HG02973 (cell line): ENCODE results near the gene MEGF9.
"Not testable (repeated sequence)": the region's sequence is repeated elsewhere in the genome, so short reads cannot be mapped to it uniquely, and the experiment has no call there.

ENCODE experiments used
- ATAC-seq: cut with Tn5 transposase; IDR thresholded peaks from one replicate; pipeline ENCODE4 v1.9.1; 2021; ENCODE audit warnings: moderate library complexity; ENCODE audit not compliant: unreplicated experiment

MEGF9 gene

DNA sequence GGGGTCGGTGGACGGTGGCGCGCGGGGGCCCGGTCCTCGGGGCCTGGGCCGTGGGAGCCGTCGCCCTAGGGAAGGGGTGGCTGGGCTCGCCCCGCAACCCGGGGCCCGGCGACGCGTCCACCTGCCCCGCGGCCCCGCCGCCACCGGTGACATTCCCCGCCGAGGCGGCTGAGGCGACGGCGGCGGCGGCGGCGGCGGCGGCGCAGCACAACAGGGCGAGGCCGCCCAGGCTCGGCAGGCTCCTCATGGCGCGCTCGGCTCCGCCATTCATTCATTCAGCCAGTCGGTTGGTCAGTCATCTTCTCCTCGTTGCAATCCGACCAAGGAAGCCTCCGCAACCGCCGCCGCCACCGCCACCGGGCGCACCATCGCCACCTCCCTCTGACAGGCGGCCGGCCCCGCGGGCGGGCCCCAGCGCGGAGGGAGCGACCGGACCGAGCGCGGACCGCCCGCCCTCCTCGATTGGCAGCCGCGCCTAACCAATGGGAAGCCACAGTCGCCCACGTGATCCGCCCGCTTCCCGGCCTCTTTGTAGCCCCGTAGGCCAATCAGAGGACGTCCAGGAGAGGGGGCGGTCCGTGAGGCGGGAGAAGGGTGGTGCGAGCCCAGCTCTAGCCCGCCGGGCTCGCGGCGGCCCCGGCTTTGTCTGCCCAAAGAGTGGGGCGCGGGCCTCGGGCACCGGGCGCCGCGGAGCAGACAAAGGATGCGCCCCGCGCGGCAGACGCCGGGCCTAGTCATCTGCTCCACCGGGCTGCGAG lies at the start of gene MEGF9:
MEGF9 (minus strand) TSS at position 383 of the 758 bp plus-strand sequence; CDS start at position 271, 112 bp downstream.
- peak; percentile 94 for ATAC-seq

DNA sequence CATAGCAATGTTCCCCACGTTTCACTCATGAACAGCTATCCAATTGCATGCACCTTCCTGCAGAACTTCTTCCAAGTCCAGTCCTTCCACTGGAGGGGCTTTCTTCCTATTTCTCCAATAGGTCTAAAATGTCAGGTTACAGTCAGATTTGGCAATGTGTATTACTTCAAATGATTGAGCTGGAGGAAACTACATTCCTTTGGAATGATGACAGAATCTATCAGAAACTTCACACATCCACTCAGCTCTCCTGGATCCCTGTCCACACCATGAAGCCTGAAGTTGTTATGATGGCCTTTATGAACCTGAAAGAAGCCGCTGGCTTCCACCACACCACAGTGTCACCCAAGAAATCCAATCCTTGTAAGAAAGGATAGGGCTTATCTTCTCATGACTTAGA lies 46.7 kb upstream of the MEGF9 start:
- ATAC-seq, result no peak

DNA sequence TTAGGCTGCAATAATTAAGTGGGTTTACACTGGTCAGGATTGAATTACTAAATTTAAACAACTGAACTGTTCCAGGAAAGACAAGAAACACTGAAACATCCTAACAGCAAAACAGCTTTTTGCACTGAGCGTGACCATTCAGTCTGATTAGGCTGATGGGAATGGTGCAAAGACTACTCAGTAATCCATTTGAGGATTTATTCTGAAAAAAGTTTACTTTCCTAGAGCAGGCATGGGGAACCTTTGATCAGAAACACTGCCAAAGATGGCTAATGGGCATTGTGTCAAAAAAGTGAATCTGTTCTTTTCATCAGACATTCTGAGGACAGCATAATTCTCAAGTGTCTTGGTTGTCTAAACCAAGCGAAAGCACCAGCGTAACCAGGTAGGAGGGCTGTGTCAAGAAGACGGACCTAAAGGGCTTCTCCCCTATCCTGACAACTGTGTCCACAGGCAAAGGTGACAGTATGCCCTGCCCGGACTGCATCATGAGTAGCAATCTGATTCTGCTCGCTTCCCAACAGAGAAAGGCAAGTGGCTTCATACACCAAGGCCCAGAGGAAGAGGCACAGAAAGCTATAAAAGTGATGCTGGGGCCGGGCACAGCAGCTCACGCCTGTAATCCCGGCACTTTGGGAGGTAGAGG lies 45.6 kb upstream of the MEGF9 start:
- no peak for ATAC-seq

DNA sequence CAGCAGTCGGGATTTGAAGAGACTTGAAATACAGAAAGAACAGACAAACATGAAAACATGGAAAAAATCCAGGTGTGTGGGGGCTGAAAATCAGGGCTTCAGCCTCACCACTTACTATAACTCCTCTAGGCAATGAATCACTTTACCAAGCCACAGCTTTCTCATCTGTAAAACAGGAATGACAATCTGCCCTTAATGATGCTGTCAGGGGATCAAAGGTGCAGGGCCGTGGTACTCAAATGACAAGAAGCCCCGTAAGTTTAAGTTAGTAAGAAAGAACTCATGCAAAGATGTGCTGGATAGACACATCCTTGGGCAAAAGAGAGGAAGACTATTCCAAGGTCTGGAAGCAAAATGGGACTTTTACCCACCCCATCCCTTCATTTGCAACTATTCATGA lies 44.3 kb upstream of the MEGF9 start:
- ATAC-seq, result no peak

DNA sequence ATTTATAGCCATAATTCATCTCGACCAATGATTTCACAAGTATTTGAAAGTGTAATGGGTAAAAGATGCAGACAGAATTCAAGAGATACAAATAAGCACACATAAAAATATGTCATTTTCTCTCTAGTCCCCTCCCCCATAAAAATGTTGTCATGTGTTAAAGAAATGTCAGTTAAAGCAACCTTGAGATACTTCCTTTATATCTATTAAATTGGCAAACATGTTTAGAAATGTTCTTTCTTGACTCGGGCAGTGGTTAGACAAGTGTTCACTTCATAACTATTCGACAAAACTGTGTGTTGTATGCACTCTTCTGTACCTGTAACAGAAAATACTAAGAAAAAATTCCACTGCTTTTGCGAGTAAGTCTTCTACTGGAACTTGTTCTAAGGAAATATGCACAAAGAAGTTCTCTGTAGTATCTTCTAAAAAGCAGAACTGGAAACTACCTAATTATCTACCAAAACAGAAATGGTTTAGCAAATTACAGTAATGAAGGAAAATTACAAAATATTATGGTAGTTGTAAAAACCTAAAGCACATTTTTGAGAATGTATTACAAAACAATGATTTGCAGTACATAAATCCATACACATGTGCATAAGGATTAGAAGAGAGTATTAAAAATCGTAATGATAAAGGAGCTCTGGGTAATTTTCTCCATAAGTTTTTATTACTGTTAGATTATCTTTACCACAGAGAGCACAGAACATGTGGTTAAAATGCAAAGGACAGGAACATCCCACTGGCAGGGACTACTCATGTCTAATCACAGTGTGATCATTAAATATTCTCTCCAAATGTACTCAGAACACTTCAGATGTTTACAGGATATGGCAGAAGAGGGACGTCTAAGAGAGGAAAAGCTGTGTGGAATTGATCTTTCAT lies 43.0 kb upstream of the MEGF9 start:
- no peak for ATAC-seq

DNA sequence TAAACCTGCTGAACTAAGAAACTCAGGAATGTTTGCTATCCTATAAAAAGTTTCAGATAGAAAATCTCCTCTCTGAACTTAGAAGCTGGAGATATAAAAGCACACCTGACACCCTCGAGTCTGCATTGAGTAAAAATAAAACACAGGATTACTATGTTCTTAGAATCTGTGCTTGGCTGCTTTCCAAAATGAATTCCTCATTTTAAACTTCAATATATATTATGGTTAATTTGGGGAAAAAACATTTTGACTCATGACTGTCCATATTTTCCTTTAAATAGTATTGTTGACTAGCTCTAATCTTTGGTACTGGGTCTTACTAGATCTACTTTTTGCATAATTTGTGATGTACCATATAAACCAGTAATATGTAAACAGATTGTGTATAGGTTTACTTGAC lies 42.3 kb upstream of the MEGF9 start:
- ATAC-seq, result no peak

DNA sequence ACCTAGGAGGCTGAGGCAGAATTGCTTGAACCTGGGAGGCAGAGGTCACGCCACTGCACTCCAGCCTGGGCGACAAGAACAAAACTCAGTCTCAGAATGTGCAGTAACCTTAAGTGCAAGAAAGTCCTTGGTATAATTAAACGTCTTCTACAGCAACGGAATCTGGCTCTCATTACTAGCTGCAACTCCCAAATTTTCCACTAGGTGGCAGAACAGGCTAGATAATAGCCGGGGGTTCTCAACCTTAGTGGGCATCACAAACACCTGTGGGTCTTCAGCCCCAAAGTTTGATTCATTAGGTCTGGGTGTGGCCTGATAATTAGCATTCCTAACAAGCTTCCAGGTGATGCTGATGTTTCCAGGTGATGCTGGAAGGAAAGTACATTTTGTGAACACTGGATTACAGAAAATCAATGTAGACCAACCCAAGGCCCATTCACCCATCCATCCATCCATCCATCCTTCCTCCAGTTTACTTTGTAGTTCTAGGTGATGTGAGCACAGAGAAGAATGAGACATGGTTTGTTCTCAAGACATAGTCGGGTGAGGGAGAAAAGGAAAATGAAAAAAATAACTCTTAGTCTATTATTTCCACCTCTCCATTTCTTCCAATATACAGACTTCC lies 41.7 kb upstream of the MEGF9 start:
- no peak for ATAC-seq

DNA sequence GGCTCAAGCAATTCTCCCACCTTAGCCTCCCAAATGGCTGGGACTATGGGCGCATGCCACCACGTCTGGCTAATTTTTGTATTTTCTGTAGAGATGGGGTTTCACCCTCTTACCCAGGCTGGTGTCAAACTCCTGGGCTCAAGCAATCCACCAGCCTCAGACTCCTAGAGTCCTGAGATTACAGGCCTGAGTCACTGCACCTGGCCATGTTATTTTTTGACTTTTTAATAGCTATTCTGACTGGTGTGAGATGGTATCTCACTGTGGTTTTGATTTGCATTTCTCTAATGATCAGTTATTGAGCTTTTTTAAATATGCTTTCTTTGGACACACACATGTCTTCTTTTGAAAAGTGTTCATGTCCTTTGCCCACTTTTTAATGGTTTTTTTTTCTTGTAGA lies 40.8 kb upstream of the MEGF9 start:
- no peak for ATAC-seq

DNA sequence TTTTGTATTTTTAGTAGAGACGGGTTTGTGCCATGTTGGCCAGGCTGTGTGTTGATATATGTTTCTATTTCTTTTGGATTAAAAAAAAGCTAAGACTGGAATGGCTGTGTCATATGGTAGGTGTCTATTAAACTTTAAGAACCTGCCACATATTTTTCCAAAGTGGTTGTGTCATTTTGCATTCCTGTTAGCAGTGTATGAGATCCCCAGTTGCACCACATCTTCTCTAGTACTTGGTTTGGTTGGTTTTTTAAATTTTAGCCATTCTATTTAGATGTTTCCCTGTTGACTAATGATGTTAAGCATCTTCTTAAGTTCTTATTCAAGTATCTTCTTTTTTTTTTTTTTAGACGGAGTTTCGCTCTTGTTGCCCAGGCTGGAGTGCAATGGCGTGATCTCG lies 36.2 kb upstream of the MEGF9 start:
- ATAC-seq, result no peak

DNA sequence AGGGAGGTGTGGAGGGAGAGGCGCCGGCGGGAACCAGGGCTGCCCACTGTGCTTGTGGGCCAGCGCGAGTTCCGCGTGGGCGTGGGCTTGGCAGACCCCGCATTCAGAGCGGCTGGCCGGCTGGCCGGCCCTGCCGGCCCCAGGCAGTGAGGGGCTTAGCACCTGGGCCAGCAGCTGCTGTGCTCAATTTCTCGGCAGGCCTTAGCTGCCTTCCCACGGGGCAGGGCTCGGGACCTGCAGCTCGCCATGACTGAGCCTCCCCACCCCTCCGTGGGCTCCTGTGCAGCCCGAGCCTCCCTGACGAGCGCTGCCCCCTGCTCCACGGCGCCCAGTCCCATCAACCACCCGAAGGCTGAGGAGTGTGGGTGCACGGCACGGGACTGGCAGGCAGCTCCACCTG lies 32.1 kb upstream of the MEGF9 start:
- not testable (repeated sequence) for ATAC-seq

DNA sequence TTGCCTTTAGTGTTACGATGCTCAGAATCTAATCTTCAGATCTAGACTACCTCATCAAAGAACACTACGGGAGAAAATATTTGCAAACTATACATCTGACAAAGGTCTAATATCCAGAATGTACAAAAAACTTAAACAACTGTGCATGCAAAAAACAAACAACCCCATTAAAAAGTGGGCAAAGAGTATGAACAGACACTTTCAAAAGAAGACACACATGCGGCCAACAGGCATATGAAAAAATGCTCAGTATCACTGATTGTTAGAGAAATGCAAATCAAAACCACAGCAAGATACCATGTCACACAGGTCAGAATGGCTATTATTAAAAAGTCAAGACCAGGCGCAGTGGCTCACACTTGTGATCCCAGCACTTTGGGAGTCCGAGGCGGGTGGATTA lies 31.0 kb upstream of the MEGF9 start:
- ATAC-seq, result no peak

DNA sequence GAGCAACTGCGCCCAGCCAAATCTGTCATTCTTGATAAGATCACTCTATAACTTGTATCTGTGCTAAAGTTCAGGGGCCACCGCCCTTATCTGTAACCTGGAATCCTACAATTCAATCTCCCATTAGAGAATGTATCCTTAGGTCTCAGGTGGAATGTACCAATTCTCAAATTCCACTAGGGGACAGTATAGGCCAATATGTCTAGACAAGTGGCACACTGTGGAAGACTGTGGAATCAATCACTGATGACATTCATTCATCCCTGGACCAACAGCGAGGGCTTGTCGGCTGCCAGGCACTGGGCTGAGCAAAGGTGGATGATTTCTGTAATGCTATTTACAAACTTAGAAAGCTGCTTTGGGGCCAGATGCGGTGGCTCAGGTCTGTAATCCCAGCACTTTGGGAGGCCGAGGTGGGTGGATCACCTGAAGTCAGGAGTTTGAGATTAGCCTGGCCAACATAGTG lies 28.7 kb upstream of the MEGF9 start:
- ATAC-seq, result no peak

DNA sequence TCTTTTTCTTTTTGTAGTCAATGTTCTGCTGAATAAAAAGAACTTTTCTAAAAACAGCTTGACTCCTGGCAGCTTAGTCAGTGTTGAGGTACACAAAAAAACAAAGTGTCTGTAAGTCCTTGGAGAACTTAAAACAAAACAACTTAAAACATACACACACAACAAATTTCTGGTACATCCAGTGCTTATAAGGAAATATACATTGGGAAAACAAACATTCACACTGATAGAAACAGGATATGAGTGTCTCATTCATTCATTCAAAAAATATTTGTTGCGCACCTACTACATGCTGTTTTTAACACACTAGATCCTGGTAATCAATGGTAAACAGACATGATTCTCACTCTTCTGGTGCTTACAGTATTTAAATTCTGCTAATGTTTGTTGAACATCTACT lies 27.4 kb upstream of the MEGF9 start:
- ATAC-seq, result no peak

DNA sequence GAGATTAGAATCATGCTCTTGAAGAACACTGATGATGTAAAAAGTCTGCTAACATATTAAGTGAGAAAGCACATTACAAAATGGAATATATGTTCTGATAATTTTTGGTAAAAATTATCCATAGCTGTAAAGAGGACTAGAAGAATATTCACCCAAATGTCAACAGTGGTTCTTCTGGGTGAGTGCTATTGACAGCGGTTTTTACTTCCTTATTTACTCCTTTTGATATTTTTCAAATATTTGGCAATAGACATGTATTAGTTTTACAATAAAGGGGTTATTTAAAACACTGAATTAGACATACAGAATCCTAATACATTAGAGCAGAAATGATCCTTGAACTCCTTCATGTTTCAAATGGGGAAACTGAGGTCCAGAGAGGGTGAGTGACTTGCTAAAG lies 26.9 kb upstream of the MEGF9 start:
- ATAC-seq, result no peak

DNA sequence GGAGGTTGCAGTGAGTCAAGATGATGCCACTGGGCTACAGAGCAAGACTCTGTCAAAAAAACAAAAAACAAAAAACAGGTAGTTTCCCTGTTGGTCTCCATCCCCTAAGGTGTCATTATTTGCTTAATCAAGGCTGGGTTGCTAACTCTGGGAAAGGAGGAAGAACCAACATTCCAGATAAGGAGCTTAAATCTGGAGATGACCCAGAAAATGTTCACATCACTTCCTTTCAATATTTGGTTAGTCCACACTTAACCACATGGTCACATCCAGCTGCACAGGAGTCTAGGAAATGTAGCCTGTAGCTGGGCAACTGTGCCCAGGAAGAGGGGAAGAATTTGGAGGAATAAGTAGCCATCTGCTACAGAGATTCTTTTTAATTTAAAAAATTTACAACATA lies 25.9 kb upstream of the MEGF9 start:
- ATAC-seq, result no peak

DNA sequence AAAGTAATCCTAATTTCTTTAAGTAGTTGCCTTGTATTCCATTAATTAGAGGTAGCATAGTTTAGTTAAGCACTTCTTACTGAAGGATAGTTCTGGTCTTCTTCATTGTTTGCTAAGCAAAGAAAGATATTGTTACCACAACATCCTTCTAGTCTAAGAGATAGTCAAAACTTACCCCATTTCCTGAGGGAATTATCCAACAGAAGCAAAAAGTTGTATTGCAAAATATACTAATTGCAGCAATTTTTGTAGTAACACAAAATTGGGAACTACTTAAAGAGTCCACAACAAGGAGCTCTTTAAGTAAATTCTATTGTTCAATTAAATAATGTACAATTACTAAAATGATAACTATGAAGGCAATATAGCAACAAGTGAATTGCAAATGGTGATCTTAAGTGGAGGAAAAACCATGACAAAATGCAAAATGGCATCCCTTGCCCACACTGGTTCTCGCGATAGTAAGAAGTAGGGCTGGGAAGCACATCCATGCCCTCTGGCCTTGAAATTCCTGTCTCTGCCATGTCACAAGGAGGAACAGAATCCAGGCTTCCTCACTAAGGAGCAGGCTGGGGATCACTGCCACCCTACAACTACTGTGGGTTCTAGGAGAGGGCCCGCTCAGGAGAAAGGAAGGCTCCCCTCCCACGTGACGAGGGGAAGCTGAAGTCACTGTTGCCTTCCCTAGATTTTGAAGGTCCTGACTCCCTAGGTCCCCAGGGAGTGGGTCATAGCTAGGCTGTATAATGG lies 23.3 kb upstream of the MEGF9 start:
- ATAC-seq, result no peak

DNA sequence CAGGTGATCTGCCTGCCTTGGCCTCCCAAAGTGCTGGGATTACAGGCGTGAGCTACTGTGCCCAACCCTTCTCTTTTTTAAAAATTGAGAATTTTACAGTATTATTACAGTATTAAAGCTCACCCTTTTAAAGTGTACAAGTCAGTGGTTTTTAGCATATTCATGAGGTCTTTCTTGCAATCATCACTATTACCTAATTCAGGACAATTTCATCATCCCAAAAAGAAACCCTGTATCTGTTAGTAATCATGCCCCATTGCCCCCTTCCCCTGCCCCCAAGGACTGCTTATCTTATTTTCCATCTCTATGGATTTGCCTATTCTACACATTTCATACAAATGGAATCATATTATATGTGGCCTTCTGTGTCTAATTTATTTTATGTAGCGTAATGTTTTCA lies 22.6 kb upstream of the MEGF9 start:
- ATAC-seq, result no peak

DNA sequence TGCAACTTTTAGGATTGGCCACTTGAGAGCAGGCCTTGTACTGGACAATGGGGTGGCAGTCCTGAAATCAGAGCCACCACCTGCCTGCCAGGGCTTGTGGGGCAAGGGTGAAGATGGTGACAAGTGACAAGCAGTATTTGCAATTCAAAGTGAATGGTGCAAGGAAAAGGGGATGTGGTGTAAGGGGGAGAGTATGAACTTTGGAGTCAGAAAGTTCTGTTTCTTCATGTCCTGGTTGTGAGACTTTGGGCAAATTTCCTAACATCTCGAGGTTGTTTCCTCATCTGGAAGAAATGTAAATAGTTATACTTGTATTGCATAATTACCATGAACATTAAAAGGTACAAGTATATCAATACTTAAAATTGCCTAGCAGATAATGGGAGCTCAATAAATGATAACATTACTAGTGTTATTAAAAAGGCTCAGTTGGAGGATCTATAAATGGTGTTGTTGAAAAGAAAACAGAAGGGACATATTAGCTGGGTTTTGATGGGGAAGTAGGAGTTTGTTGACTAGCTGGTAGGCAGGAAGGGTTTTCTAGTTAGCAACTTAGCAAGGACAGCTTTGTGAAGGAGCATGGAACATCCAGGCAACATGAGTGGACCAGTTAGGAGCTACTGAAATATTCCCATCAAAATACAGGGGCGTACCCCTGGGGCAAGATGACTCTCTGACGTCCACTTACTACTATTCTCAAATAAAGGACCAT lies 21.3 kb upstream of the MEGF9 start:
- no peak for ATAC-seq

DNA sequence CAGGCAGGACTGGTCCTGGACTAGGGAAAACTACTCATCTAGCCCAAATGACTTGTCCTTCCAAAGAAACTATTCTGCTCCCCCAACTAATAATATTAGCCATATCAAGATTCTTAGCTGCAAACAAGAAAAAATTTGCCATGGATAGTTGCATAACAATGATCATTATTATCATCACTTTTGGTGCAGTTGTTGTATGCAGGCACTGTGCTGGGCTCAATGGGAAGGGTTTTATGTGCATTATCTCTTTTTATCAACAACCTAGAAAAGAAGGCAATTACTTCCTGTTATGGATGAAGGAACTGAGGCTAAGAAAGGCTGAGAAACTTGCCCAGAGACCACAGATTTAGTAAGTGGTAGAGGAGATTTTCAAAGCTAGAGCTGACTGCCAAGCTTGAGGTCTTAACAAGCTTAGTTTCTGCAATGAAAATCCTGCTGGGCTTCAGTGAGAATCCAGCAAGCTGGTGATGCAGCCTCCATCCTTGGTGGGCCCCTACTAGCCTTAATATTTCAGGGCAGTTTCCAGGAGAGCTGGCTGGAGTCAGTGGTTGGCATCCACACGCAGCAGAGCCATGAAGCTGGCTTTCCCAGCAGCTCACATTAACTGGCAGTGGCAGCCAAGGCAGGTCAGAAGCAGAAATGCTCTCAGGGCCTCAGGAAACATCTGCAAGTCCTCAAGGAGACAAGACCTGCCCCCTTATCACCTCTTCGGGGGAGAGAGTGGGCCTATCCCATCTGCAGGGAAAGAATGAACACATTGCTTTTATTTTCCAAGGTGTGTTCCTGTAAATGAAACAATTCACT lies 20.5 kb upstream of the MEGF9 start:
- ATAC-seq, result no peak
